GM21576 (cell line): ENCODE data around the gene MGAT5.
A peak's percentile ranks its signal among the peaks of the same experiment; 100 is the strongest.
"Not testable (repeated sequence)": the region's sequence is repeated elsewhere in the genome, so short reads cannot be mapped to it uniquely, and the experiment has no call there.

ENCODE experiments used
- ATAC-seq: cut with Tn5 transposase; IDR thresholded peaks from one replicate; pipeline ENCODE4 v1.9.1; 2021; ENCODE audit warnings: mild to moderate bottlenecking, moderate library complexity; ENCODE audit not compliant: unreplicated experiment

The MGAT5 gene

GRCh38 chr2:134275058-134275862, 21.4 kb downstream of the MGAT5 start:
- peak; percentile 79 for ATAC-seq

GRCh38 chr2:134276381-134277172, 22.7 kb downstream of the MGAT5 start:
- no peak for ATAC-seq

GRCh38 chr2:134277223-134277622, 23.4 kb downstream of the MGAT5 start:
- no peak for ATAC-seq

GRCh38 chr2:134278553-134278952, 24.7 kb downstream of the MGAT5 start:
- ATAC-seq = no peak

- no peak for ATAC-seq
Observed at GRCh38 chr2:134279417-134279816, 25.5 kb downstream of the MGAT5 start.

GRCh38 chr2:134280231-134280630, 26.4 kb downstream of the MGAT5 start:
- no peak for ATAC-seq

GRCh38 chr2:134280726-134281125, 26.9 kb downstream of the MGAT5 start:
- no peak for ATAC-seq

- no peak for ATAC-seq
Observed at GRCh38 chr2:134281815-134282419, 28.0 kb downstream of the MGAT5 start.

GRCh38 chr2:134282629-134283400, 28.9 kb downstream of the MGAT5 start:
- ATAC-seq = peak; percentile 87

- no peak for ATAC-seq
Observed at GRCh38 chr2:134283661-134284060, 29.8 kb downstream of the MGAT5 start.

- ATAC-seq = no peak
Observed at GRCh38 chr2:134284119-134284670, 30.3 kb downstream of the MGAT5 start.

- peak; percentile 47 for ATAC-seq
Observed at GRCh38 chr2:134287323-134287722, 33.5 kb downstream of the MGAT5 start.

- ATAC-seq = no peak
Observed at GRCh38 chr2:134288814-134289213, 34.9 kb downstream of the MGAT5 start.

- ATAC-seq = no peak
Observed at GRCh38 chr2:134289225-134289624, 35.4 kb downstream of the MGAT5 start.

GRCh38 chr2:134290358-134290757, 36.5 kb downstream of the MGAT5 start:
- ATAC-seq = peak; percentile 42

- ATAC-seq = no peak
Observed at GRCh38 chr2:134292514-134292913, 38.6 kb downstream of the MGAT5 start.

GRCh38 chr2:134293719-134294537, 40.1 kb downstream of the MGAT5 start:
- no peak for ATAC-seq

- not testable (repeated sequence) for ATAC-seq
Observed at GRCh38 chr2:134294598-134294997, 40.7 kb downstream of the MGAT5 start.

- ATAC-seq = no peak
Observed at GRCh38 chr2:134295441-134295840, 41.6 kb downstream of the MGAT5 start.

GRCh38 chr2:134296301-134296700, 42.4 kb downstream of the MGAT5 start:
- ATAC-seq = no peak
